Measurements from ENCODE around the gene ZDHHC11.
"Not testable (repeated sequence)": the region's sequence is repeated elsewhere in the genome, so short reads cannot be mapped to it uniquely, and the experiment has no call there.

The ZDHHC11 gene

DNA sequence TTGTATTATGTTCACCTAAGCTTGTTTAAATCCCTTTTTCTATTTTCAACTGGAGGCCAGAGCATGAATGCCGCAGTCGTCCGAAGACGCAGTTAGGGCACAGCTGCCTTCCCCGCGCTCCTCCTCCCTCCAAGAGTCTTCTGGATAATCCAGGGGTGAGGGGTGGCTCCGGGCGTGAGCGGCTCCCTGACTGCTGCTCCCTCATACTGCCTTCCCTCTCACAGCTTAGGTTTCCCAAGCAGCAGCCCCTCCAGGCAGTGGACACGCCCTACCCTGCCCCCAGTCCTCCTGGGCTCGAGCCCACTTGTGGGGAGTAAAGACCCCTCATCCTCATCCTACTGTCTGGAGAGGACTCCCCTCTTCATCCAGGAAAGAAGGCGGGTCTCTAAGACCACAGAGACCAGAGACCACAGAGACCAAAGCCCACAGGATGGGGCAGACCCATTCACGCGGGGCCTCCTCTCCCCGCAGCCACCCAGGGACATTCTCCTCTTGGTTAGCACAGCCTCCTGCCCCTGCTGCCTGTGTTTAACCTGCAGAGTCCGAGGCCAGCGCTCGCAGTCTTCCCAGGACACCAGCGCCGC, 98.2 kb downstream of the ZDHHC11 start:
- not testable (repeated sequence) for H3K9me2 ChIP-seq (replicated peaks; ENCODE audit: control insufficient read depth, low read length); H3K79me2 ChIP-seq (ENCODE audit: control insufficient read depth, low read length); H3K27ac ChIP-seq (ENCODE audit: low read depth, low read length); H3K4me2 ChIP-seq (ENCODE audit: low read length); H3K4me1 ChIP-seq (ENCODE audit: control insufficient read depth, low read length); H3K36me3 ChIP-seq (ENCODE audit: control insufficient read depth, low read length); H4K20me1 ChIP-seq (ENCODE audit: control insufficient read depth, insufficient read depth, low read depth, low read length); H3K4me3 ChIP-seq (ENCODE audit: low read length); H3K9me3 ChIP-seq (ENCODE audit: control insufficient read depth, insufficient read depth, low read length); H3F3A ChIP-seq (ENCODE audit: control insufficient read depth, insufficient read depth); H3K27me3 ChIP-seq (ENCODE audit: control insufficient read depth, low read length)

DNA sequence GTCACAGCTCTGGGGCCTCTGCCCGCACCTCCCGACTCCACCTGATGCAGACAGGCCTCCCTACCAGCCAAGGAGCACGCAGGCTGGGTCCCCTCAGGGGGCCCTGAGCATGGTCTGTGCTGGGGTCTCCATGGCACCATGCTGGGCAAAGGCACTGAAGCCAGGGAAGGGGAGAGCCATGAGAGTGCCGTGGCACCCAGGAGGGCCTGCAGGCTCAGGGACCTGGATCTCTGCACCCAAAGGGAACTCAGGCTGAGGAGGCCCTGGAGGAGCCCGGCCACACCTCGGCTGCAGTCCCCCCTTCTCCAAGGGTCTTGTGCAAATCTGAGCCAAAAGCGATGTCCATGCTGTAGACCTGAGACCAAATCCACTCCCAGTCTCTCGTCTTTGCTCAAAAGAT, 98.8 kb downstream of the ZDHHC11 start:
- not testable (repeated sequence) for H3K9me3 ChIP-seq (ENCODE audit: control insufficient read depth, insufficient read depth, low read length); H3F3A ChIP-seq (ENCODE audit: control insufficient read depth, insufficient read depth); H4K20me1 ChIP-seq (ENCODE audit: control insufficient read depth, insufficient read depth, low read depth, low read length); H3K36me3 ChIP-seq (ENCODE audit: control insufficient read depth, low read length); H3K27ac ChIP-seq (ENCODE audit: low read depth, low read length); H3K9me2 ChIP-seq (replicated peaks; ENCODE audit: control insufficient read depth, low read length); H3K4me1 ChIP-seq (ENCODE audit: control insufficient read depth, low read length); H3K79me2 ChIP-seq (ENCODE audit: control insufficient read depth, low read length); H3K27me3 ChIP-seq (ENCODE audit: control insufficient read depth, low read length); H3K4me2 ChIP-seq (ENCODE audit: low read length); H3K4me3 ChIP-seq (ENCODE audit: low read length)

DNA sequence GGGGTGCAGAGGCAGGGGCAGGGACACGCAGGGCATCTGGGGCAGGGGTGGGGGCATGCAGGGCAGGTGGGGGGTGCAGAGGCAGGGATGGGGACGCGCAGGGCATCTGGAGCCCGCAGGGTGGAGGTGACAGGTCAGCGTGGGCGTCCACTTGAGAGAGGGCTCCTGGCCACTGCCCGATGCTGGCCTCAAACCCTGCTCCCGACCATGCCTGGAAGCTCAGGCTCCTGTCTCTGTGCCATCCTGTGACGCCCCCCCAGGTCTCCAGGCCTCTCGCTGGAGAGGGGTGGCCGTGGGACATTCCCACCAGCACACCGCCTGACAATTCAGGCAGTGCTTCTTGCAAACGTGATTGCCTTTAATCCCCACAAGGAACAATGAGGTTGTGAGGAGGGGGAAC, 99.3 kb downstream of the ZDHHC11 start:
- Histone ChIP-seq H3K27ac (ENCODE audit: low read depth, low read length) (no peak overlapping the region), H3K79me2 (ENCODE audit: control insufficient read depth, low read length) (no peaks in the 10 kb centered on the region), H3K36me3 (ENCODE audit: control insufficient read depth, low read length) (no peaks in the 10 kb centered on the region), H4K20me1 (ENCODE audit: control insufficient read depth, insufficient read depth, low read depth, low read length) (no peaks in the 10 kb centered on the region), H3K4me1 (ENCODE audit: control insufficient read depth, low read length) (no peaks in the 10 kb centered on the region), H3K4me3 (ENCODE audit: low read length) (no peak overlapping the region), H3K27me3 (ENCODE audit: control insufficient read depth, low read length) (no peaks in the 10 kb centered on the region), H3F3A (ENCODE audit: control insufficient read depth, insufficient read depth) (no peaks in the 10 kb centered on the region), H3K4me2 (ENCODE audit: low read length) (no peak overlapping the region), H3K9me3 (ENCODE audit: control insufficient read depth, insufficient read depth, low read length) (no peaks in the 10 kb centered on the region), H3K9me2 (replicated peaks; ENCODE audit: control insufficient read depth, low read length) (no peaks in the 10 kb centered on the region)
- no peak for TF ChIP-seq EZH2phosphoT487 (IDR thresholded peaks at IDR 0.05; ENCODE audit: borderline replicate concordance, low read length)
- TF ChIP-seq, protein P1, sequence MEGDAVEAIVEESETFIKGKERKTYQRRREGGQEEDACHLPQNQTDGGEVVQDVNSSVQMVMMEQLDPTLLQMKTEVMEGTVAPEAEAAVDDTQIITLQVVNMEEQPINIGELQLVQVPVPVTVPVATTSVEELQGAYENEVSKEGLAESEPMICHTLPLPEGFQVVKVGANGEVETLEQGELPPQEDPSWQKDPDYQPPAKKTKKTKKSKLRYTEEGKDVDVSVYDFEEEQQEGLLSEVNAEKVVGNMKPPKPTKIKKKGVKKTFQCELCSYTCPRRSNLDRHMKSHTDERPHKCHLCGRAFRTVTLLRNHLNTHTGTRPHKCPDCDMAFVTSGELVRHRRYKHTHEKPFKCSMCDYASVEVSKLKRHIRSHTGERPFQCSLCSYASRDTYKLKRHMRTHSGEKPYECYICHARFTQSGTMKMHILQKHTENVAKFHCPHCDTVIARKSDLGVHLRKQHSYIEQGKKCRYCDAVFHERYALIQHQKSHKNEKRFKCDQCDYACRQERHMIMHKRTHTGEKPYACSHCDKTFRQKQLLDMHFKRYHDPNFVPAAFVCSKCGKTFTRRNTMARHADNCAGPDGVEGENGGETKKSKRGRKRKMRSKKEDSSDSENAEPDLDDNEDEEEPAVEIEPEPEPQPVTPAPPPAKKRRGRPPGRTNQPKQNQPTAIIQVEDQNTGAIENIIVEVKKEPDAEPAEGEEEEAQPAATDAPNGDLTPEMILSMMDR (IDR thresholded peaks at IDR 0.05; ENCODE audit: low read depth, low read length, poor library complexity, severe bottlenecking), result no peak

DNA sequence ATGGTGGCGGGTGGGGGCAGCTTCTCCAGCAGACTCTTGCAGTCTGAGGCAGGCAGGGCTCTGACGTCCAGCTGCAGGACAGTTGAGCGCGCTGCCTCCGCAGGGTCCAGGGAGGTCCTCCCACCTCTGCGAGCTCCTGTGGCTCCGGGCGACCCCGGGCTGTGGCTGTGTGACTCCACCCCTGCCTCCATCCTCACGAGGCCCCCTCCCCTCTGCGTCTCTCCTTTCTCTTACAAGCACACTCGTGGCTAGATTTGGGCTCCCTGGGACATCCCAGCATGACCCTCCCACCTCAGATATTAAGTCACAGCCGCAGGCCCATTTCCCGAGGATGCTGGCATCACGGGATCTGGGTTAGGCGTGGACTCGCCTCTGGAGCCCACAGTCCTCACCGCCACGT, 100.6 kb downstream of the ZDHHC11 start:
- H3K4me2 ChIP-seq (ENCODE audit: low read length); H4K20me1 ChIP-seq (ENCODE audit: control insufficient read depth, insufficient read depth, low read depth, low read length); H3F3A ChIP-seq (ENCODE audit: control insufficient read depth, insufficient read depth); H3K36me3 ChIP-seq (ENCODE audit: control insufficient read depth, low read length); H3K27ac ChIP-seq (ENCODE audit: low read depth, low read length); H3K4me3 ChIP-seq (ENCODE audit: low read length); H3K27me3 ChIP-seq (ENCODE audit: control insufficient read depth, low read length); H3K9me3 ChIP-seq (ENCODE audit: control insufficient read depth, insufficient read depth, low read length); H3K4me1 ChIP-seq (ENCODE audit: control insufficient read depth, low read length); H3K79me2 ChIP-seq (ENCODE audit: control insufficient read depth, low read length); H3K9me2 ChIP-seq (replicated peaks; ENCODE audit: control insufficient read depth, low read length): not testable (repeated sequence)

DNA sequence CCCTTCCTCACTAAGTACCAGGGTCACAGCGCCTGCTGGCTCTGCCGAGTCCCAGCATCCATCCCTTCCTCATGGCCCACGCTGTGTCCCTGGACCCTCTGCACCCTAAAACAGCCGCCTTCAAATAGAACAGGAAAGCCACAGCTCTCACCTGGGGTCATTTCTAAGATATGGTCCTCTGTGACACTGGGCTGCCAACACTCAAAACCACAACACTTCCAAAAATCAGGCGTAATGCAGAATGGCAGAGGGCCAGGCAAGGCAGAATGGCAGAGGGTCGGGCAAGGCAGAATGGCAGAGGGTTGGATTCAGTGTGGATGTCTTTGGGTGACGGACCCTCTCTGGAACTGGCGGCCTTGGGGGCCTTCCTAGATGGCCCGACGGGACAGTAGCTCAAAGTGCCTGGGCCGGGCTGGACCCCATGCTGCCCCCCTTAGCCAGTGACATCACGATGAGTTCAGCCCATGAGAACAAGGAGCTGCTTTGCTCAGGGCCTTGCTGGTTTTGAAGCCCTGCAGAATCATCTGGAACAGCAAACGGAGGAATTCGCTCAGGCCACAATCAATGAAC, 101.6 kb downstream of the ZDHHC11 start:
- no peaks in the 10 kb centered on the region for H3K9me3 ChIP-seq (ENCODE audit: control insufficient read depth, insufficient read depth, low read length)
- no peak overlapping the region for H3K4me3 ChIP-seq (ENCODE audit: low read length)
- no peaks in the 10 kb centered on the region for H3K36me3 ChIP-seq (ENCODE audit: control insufficient read depth, low read length)
- TF ChIP-seq, protein P1 (IDR thresholded peaks at IDR 0.05; ENCODE audit: low read depth, low read length, poor library complexity, severe bottlenecking), result no peak
- TF ChIP-seq EZH2phosphoT487 (IDR thresholded peaks at IDR 0.05; ENCODE audit: borderline replicate concordance, low read length), result no peak
- no peaks in the 10 kb centered on the region for H3K79me2 ChIP-seq (ENCODE audit: control insufficient read depth, low read length)
- no peaks in the 10 kb centered on the region for H3K27me3 ChIP-seq (ENCODE audit: control insufficient read depth, low read length)
- H3F3A ChIP-seq (ENCODE audit: control insufficient read depth, insufficient read depth), result no peaks in the 10 kb centered on the region
- H4K20me1 ChIP-seq (ENCODE audit: control insufficient read depth, insufficient read depth, low read depth, low read length), result no peaks in the 10 kb centered on the region
- H3K27ac ChIP-seq (ENCODE audit: low read depth, low read length), result no peak overlapping the region
- H3K4me2 ChIP-seq (ENCODE audit: low read length), result no peak overlapping the region
- no peaks in the 10 kb centered on the region for H3K4me1 ChIP-seq (ENCODE audit: control insufficient read depth, low read length)
- no peaks in the 10 kb centered on the region for H3K9me2 ChIP-seq (replicated peaks; ENCODE audit: control insufficient read depth, low read length)

DNA sequence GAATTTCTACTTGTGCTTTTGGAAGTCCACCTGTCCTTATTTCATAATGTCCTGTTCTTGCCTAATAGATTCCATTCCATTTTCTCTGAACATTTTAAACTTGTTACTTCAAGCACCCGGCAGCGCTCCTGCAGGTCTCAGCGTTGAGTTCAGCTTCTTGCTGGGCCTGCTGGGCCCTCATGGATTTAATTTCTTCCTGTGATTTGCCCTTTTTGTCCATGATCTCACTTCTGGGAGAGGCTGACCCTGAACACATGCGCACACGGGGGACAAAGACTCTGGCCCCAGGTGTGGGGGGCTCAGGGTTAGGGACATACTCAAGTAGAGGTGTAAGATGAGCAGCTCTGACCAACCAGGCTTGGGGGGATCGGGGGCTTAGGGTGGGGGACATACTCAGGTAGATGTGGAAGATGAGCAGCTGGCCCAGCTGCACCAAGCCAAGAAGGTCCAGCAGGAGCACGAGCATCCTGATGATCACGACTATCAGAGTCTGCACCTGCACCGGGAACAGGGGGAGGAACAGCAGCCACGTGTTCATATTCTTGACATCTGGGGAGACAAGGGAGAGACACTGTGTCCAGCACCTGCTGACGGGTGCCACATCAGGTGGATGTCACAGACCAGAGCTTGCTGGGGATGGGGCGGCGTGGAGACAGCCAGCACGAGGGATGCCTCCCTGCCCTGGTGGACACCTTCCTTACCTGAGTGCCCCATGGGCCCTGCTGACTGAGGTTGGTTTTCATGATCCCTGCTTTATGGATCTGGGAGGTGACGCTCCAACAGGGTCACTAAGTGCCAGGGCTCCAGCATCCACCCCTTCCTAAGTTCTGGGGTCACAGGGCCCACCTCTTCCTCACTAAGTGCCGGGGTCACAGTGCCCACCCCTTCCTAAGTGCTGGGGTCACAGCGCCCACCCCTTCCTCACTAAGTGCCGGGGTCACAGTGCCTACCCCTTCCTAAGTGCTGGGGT, 102.5 kb downstream of the ZDHHC11 start:
- not testable (repeated sequence) for H3F3A ChIP-seq (ENCODE audit: control insufficient read depth, insufficient read depth); H3K27ac ChIP-seq (ENCODE audit: low read depth, low read length); H3K4me1 ChIP-seq (ENCODE audit: control insufficient read depth, low read length); H3K9me2 ChIP-seq (replicated peaks; ENCODE audit: control insufficient read depth, low read length); H3K4me3 ChIP-seq (ENCODE audit: low read length); H3K27me3 ChIP-seq (ENCODE audit: control insufficient read depth, low read length); H3K9me3 ChIP-seq (ENCODE audit: control insufficient read depth, insufficient read depth, low read length); H3K4me2 ChIP-seq (ENCODE audit: low read length); H3K79me2 ChIP-seq (ENCODE audit: control insufficient read depth, low read length); H3K36me3 ChIP-seq (ENCODE audit: control insufficient read depth, low read length); H4K20me1 ChIP-seq (ENCODE audit: control insufficient read depth, insufficient read depth, low read depth, low read length)

Data from DOHH2 (cell line).